Activated T-cell treated with anti-CD3 and anti-CD28 coated beads for 24 hours (primary cell): Measurements from ENCODE around the gene TMEM131.
A peak's percentile ranks its signal among the peaks of the same experiment; 100 is the strongest.

Experiments used
- DNase-seq: peaks from one replicate; pipeline ENCODE4 v3.0.0-alpha.2; 2020; ENCODE audit warnings: low read depth

Gene TMEM131

DNA sequence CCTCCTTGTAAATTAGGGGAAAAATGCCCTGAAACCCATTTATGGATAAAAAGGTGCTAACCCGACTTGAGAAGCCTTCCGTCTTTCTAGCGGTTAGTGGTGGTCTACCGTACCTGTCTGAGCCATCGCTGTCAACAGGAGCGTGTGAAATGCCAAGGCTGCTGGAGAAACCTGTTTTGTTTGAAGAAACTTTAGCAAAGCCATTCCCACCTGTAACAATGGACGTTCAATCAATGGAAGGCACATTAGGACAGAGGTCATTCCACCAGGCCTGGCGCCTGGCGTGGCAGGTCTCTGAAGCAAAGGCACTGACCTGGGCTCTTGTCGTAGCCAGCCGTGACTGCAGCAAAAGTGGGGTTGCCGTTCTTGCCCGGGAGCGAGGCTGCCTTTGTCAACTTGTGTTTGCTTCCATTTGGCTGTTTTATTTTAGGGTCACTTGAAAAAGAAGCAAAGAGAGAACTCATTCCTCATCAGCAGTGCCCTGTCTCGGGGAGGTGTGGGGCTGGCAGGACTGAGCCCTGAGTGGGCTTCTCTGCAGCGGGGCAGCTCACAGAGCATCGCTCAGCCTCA lies 235.2 kb downstream of the TMEM131 start:
- no peak for DNase-seq

DNA sequence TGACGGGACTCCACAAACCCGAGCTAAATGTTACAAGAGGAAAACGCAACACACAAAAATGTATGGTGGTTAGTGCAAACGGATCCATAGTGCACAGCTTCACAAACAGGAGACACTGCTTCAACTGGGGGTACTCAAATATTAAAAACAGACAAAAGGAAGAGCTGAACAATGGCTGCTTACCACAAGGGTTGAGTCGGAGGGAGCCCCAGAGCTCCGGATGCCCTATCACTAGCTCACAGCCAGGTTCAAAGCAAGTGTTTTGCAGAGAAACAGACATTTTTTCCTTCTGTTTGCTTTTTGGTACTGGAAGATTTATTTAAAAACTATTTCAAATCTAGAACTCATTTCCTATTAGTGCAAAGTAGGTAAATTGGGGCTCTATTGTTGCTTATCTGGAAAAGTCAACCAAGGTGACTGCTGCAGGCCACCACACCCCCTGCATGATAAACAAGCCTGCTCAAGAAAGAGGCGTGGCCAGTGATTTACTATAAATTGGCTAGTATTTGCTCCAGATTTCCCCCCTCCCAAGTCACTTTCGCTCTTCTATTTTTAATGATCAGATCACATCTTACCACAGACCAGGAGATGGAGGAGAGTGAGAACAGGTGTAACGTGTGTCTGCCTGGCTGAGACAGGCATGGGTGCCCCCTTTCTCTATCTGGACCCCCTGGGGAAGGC lies 235.9 kb downstream of the TMEM131 start:
- no peak for DNase-seq

DNA sequence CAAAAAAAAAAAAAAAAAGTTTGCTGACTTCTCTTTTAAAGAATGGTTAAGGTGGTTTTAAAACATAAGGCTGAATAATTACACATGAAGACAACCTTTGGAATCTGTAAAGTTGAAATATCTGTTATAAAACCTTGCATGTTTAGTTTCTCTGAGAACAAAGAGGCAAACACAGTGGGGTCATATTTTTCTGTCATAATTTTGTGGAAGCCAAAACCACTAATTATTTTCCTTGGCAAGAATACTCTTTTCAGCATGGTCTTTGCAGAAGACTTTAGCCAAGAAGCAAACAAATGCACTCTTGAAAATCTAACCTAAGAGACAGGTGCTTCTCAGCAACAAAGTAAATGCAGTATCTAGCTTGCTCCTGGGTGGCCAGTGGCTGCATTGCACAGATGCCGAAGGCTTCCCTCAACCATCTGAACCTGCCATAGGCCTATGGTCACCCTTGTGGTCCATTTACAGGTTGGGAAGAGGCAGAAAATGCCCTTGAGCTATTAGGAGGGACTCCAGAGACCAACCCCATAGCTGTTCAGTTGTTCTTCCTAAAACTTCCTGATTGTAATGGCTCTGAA lies 237.5 kb downstream of the TMEM131 start:
- no peak for DNase-seq

DNA sequence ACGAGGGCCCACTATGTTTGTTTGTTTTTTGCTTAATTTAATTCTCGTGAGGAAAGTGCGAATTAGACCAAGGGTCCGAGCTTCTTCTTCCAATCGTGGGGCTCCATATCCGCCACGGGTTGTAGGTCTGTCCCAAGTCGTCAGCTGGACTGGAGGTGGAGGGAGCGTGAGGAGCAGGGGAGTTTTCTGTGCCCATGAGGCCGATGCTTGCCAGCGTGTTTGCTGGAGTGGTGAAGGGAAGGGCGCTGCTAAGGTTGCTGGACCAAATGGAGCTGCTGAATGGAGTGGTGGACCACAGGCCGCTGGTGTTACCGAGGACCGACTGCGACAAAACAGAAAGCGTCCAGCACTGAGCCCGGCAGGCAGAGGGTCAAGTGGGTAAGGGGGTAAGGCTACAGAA lies 238.7 kb downstream of the TMEM131 start:
- no peak for DNase-seq

DNA sequence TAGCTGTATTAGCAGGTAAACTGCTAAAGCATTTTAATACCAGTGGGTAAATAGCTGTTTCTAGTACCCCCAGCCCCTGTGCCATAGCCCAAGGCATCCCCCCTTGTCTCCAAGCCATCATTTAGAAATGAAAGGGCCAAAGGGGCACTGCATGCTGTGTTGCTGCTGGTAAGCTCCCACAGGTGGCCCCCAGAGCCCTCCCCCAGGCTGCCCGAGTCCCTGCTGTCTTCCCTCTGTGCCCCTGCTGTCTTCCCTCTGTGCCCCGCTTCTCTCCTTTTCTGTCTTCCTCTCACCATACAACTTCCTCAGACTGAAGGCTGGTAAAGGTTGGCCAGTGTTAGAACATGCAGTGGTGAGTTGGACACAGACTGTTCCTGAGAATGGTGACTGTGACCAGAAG lies 240.3 kb downstream of the TMEM131 start:
- no peak for DNase-seq

DNA sequence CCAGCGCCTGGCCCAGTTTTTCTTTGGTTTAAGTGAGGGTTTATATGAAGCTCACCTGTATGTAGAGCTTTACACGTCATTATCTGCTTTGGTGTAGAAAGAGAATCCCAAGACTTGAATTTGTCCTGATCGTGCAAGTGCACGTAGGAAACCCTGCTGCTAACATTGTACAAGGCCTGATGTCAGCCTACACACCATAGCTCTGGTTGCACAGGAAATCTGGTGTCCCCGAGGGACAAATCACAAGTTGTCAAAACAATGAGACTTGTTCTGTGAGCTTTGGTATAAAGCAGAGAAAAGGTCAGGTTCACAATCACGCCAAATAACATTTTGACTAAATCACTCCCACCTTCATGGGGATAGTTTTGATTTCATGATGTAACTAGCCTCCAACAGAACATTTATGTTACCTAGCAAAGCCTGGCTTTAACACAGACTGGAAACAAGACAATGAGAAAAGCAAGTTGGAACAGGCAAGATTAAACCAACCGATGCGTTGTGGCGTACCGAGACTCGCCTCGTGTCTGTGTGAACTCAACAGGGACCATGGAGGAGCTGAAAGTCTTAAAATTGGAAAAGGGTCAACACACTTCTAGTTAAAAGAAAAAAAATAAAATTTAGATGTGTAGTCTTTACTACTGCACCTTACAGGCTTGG lies 240.9 kb downstream of the TMEM131 start:
- no peak for DNase-seq

DNA sequence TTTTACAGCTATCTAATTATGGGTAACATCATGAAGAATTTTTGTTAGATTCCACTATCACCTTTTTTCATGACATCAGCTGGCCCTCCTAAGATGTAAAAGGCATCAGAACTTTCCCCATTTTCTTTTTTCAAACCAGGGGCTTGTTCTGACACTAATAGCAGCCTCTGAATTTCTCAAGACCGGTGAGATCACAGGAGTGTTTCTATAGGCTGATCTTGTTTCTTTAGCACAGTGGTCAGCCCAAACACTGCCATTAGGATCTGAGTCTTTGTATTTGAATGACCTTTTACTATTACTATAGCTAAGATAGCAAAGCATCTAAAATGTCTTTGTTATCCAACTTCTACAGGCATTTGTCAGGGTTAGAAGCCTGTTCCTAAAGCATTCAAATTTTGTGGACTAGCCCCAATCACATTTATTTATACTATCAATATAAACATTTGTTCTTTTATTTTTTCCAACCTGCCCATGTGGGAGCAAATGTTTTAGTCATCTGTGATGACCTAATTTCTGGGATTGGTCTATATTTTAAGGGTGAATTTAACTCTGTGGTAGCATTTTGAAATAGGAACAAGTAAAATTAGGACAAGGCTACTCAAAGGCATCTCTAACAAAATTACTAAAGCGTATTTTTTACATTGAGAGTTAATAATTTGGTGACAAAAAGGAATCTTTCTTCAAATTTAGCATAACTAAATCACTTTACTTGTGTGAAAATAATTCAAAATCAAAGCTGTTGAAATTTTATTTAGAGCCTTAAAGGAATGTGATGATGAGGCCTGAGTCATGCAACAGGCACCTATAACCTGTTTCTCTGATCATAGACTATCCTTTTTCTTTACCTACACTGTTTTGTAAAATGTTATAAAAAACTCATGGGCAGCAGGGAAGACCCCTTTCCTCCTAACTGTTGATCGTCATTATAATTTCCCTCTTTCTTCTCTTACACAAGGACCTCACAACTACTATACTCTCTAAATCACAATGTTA lies 243.1 kb downstream of the TMEM131 start:
- no peak for DNase-seq

DNA sequence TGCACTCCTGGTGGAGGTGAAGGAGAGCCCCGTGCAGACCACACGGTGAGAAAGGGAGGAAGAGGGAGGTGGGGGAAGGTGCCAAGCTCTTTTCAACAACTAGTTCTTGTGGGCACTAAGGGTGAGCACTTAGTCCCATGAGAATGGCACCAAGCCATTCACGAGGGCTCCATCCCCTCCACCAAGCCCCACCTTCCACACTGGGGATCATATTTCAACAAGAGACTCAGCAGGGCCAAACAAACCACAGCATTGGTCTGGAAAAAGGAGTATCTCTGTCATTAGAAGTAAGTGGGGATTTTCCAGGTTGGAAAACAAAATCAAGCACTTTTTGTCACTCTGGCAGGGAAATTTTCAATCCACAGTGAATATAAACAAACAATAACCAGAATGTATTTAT lies 244.0 kb downstream of the TMEM131 start:
- no peak for DNase-seq

DNA sequence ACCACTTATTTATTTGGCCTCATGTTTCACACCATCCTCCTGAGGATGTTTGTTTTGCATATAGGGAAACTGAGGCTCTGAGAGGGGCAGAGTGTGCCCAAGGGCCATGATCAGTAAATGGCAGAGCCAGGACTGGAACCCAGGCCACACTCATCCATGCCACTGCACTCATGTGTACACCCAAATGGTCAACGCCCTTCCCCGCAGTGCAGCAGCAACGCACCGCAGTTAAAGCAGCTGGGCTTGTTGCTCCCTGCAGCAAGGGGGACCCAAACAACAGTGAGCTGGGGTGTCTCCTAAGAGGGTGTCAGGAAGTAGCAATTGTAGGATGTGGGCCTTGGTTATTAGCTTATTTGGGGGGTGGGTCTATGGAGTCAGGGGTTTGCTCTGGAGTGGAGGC lies 245.7 kb downstream of the TMEM131 start:
- DNase-seq, result no peak

DNA sequence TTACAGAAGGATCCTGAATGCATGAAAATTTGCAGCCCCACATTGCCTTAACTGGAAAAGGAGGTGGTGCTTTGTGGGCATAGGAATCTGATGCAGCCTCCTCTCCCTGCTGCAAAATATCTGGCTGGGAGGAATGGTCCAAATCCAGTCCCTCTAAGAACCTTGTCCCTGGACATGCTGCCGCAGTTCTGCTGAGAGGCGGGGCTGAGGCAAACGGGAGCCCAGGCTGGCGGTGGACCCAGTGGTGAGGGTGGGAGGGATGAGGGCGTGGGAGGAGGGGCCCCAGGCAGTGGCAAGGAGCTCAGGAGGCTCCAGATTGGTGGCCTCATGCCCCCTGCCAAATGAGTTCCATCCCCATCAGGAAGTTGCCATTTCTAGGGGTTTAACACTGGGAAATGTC lies 246.2 kb downstream of the TMEM131 start:
- DNase-seq, result no peak

DNA sequence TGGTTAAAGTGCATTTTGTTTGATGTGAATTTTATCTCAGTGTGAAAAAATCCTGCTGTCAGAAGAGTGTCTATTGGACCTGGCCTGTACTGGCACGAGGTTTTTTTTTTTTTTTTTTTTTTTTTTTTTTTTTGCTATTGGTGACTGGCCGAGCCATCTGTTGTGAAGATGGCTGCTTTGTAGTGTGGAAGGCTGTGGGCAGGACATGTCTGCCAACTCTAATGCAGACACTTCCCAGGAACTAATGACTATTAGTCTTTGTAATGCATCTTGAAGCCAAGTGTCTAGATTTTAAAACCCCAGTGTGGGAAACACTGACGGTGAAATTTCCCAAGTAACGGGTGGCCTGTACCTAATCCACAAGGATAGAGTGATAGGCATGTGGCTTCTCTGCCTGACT lies 248.0 kb downstream of the TMEM131 start:
- DNase-seq, result no peak

DNA sequence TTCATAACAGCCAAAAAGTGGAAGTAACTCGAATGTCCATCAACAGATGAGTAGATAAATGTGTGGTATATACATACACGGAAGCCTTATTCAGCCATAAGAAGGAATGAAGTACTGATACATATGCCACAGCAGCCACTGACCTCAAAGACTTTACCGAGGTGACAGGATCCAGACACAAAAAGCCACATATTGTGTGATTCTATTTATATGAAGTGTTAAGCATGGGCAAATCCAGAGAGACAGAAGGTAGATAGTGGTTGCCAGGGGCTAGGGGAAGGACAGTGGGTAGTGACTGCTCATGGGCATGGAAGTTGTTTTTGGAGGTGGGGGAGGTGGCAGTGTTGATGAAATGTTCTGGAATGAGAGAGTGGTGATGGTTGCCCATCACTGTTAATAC lies 248.5 kb downstream of the TMEM131 start:
- DNase-seq, result no peak

DNA sequence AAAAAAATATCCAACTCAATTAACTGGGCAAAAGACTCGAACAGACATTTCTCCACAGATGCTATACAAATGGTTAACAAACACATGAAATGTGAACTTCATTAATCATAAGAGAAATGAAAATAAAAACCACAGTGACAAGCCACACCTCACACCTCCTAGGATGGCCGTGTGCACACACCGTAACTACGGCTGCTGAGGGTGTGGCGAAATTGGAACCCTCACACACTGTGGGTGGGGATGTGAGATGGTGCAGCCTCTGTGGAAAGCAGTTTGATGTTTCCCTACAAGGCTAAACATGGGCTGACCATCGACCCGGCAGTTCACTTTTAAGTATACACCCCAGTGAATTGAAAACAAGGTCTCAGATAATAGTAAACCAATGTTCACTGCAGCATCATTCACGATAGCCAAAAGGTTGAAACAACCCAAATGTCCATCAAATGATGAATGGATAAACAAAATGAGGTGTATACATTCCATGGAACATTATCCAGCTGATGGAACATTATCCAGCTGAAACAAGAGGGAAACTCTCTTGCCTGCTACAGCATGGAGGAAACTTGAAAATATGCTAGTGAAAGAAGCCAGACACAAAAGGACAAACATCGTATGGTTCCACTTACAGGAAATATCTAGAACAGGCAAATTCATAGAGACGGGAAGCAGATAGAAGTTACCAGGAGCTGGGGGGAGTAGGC lies 250.1 kb downstream of the TMEM131 start:
- peak; percentile 46 for DNase-seq

DNA sequence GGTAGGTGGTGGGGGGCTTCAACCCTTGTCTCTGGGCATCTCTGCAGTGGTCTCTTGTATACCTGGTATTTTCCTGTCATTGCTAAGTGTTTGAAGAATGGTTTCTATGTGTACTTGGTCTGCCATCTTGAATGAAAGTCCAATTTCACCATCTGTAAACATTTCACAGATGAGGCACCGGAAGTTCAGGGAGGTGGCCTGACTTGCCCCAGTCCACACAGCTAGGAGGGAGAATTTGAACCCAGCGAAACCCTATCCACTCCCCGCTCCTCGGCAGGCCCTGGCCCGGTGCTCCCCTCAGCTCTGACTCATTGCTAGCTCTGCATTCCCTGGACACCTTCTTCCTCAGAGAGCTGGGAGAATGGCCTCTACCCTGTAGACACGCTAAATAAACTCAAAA lies 251.8 kb downstream of the TMEM131 start:
- DNase-seq, result no peak

DNA sequence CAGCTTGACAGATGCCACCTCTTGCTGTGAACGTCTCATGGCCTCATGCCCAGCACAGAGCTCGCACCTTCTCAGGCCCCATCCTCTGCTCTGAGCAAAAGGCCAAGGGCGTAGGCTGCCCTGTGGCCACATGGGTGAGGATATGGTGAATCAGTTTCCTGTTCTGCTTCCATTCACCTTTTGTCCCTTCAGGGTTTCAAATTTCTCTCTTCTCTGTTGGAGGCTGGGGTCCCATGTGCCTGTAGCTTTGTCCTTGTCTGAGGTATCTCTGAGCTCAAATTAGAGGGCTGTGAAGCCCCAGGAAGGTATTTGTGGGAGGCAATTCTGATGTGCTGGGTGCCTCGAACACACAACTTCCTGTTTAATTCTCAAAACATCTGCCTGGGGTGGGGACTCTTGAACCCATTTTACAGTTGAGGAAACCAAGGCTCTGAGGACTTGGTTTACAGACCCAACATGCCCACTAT lies 253.3 kb downstream of the TMEM131 start:
- DNase-seq, result no peak

DNA sequence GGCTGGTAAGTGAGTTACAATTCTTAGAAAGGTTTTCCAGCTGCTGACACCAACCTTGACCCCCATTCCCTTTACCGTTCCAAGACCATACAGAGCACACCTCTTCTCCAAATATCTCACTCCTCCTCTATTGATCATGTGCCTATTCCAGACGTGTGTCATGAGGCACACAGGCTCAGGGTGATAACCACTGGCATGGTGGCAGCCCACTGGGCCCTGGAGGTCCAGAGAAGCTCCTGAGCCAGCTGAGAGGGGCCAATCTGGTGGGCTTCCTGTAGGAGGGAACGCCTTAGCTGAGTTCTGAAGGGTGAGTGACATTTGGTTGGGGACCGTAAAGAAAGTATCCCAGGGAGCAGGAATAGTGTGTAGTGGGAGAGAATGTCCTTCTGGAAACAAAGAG lies 254.1 kb downstream of the TMEM131 start:
- no peak for DNase-seq

DNA sequence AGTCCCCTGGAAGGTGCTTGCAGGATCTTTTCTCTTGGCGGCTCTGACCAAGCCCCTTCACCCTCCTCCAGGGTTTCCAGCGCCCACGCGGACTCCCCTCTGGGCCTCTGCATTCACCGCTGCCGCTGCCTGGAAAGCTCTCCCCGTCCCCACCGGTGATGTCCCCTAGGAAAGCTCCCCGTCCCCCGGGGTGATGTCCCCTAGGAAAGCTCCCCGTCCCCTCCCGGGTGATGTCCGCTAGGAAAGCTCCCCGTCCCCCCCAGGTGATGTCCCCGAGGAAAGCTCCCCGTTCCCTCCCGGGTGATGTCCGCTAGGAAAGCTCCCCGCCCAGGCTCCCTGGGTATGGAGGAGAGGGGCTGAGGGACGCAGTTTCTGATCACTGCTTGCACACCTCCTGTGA lies 254.5 kb downstream of the TMEM131 start:
- no peak for DNase-seq

DNA sequence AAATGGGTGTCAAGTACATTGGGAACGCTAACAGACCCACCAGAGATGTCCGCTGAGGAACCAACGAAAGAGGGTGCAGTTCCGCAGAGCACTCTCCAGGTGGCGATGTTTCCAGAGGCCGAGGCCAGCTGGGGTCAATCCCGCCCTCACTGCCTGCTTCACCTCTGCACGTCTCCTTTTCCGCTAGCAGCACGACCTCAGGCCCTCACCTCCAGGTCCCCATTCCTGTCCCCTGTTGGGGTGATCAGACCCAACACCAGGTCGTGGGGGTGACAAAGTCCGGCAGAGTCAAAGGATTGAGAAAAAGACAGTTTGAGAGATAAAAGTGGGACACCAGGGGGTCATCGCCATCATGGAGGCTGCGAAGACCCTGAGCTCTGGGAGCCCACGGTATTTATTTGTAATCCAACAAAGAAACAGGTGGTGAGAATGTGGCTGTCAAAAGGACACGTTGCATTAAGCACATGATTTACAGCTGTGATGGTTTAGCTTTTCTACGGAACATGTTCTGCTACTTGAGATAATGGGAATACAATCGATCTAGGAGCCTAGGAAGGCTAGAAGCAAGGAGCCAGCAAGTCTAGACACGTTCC lies 255.1 kb downstream of the TMEM131 start:
- DNase-seq, result no peak

DNA sequence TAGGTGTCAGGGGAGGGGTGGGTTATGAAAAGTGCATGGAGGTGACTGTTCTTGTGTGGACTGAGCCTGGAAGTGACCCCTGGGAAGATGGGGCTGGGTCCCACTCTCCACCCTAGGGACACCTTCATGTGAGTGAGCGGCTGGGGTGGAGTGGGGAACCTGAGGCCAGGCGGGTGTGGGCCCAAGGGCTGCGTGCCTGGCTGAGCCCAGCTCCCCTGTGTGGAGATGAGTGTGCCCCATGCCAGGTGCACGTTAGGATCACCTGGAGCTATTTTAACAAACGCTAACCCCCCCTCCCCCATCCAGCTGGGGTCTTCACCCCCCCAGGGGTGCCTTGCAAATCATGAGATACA lies 255.9 kb downstream of the TMEM131 start:
- no peak for DNase-seq

DNA sequence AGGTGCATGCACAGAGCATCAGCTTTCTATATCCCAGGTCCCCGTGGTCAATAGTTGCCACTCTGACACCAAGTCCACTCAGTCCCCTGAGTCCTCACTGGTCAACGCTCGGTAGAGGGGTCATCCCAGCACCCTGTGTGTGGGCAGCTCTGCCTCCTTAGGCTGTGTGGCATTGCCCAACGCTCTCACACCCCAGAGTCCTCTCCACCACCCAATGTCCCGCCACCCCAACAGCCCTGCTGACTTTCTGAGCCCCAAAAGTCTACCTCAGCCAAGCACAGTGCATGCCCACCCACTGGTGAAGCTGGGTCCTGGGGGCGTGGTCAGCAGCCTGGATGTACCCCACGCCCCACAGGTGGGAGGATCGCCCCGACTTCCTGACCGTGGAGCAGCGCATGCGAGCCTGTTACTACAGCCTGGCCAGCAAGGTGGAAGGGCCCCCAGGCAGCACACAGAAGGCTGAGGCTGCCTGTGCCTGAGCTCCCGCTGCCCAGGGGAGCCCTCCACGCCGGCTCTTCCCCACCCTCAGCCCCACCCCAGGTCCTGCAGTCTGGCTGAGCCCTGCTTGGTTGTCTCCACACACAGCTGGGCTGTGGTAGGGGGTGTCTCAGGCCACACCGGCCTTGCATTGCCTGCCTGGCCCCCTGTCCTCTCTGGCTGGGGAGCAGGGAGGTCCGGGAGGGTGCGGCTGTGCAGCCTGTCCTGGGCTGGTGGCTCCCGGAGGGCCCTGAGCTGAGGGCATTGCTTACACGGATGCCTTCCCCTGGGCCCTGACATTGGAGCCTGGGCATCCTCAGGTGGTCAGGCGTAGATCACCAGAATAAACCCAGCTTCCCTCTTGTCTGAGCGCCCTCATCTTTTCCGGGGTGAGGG lies 256.5 kb downstream of the TMEM131 start:
- no peak for DNase-seq
